Subcutaneous abdominal adipose tissue (tissue), 5 donors: ENCODE data around the gene RNF13.
A peak's percentile ranks its signal among the peaks of the same experiment; 100 is the strongest.

Source experiments
- H3K27ac ChIP-seq: one replicate; pipeline ENCODE4 v1.7.0; 2013; ENCODE audit warnings: low read depth, mild to moderate bottlenecking, inconsistent platforms, low read length, moderate library complexity
- H3K27me3 ChIP-seq, 5 donors: one replicate each; pipeline ENCODE4 v1.7.0; 2013; ENCODE audit warnings: low read length in 5 of 5, inconsistent platforms in 1 of 5; ENCODE audit not compliant: control insufficient read depth in 5 of 5, insufficient read depth in 4 of 5
- H3K36me3 ChIP-seq, 5 donors: one replicate each; pipeline ENCODE4 v1.7.0; 2013; ENCODE audit warnings: low read length in 5 of 5; ENCODE audit not compliant: control insufficient read depth in 5 of 5, insufficient read depth in 5 of 5
- H3K4me1 ChIP-seq, 5 donors: one replicate each; pipeline ENCODE4 v1.7.0; 2013; ENCODE audit warnings: low read length in 5 of 5, mild to moderate bottlenecking in 3 of 5, moderate library complexity in 1 of 5; ENCODE audit not compliant: control insufficient read depth in 5 of 5, insufficient read depth in 5 of 5
- H3K4me3 ChIP-seq, 5 donors: one replicate each; pipeline ENCODE4 v1.7.0; 2013; ENCODE audit warnings: low read length in 5 of 5, low read depth in 1 of 5
- H3K9ac ChIP-seq, 5 donors: one replicate each; pipeline ENCODE4 v1.7.0; 2013; ENCODE audit warnings: low read length in 5 of 5, mild to moderate bottlenecking in 4 of 5, moderate library complexity in 3 of 5
- H3K9me3 ChIP-seq, 5 donors: one replicate each; pipeline ENCODE4 v1.7.0; 2013; ENCODE audit warnings: low read length in 5 of 5; ENCODE audit not compliant: control insufficient read depth in 5 of 5
- donor health status: healthy.
- donor health status: healthy.
- donor health status: healthy.
- donor health status: healthy.
- donor health status: healthy.

The RNF13 gene

GRCh38 chr3:149801195-149801594 lies 11.8 kb upstream of the RNF13 start:
- no peaks in the 10 kb centered on the region for H3K4me1 ChIP-seq
- no peaks in the 10 kb centered on the region for H3K27me3 ChIP-seq
- H3K27ac ChIP-seq: no peak overlapping the region
- H3K36me3 ChIP-seq: no peaks in the 10 kb centered on the region
- no peaks in the 10 kb centered on the region for H3K9me3 ChIP-seq
- no peak overlapping the region for H3K4me3 ChIP-seq
- no peak overlapping the region for H3K9ac ChIP-seq

- Histone ChIP-seq H3K27ac (no peak overlapping the region), H3K27me3 (no peaks in the 10 kb centered on the region), H3K9ac (no peak overlapping the region), H3K4me3 (no peak overlapping the region), H3K4me1 (no peaks in the 10 kb centered on the region), H3K9me3 (no peaks in the 10 kb centered on the region), H3K36me3 (no peaks in the 10 kb centered on the region)
Measured at GRCh38 chr3:149801639-149802038, 11.4 kb upstream of the RNF13 start.

- peaks cover 0 to 2% (median 0%) of the 10 kb centered on the region in 5 donors for H3K4me1 ChIP-seq
- no peak overlapping the region for H3K9ac ChIP-seq
Measured at GRCh38 chr3:149806171-149806778, 6.7 kb upstream of the RNF13 start.

GRCh38 chr3:149808209-149808829 lies 4.7 kb upstream of the RNF13 start:
- Histone ChIP-seq H3K27me3 (no peaks in the 10 kb centered on the region), H3K9ac (no peak overlapping the region), H3K27ac (no peak overlapping the region), H3K4me1 (peaks cover 0 to 11% (median 6%) of the 10 kb centered on the region in 5 donors), H3K9me3 (no peaks in the 10 kb centered on the region), H3K4me3 (no peak overlapping the region), H3K36me3 (no peaks in the 10 kb centered on the region)

More at GRCh38 chr3:149806171-149806778, 6.7 kb upstream of the RNF13 start:
- Histone ChIP-seq H3K9me3 (no peaks in the 10 kb centered on the region), H3K4me3 (no peak overlapping the region), H3K27me3 (no peaks in the 10 kb centered on the region), H3K36me3 (no peaks in the 10 kb centered on the region), H3K27ac (no peak overlapping the region)

GRCh38 chr3:149809699-149810098 lies 3.3 kb upstream of the RNF13 start:
- Histone ChIP-seq H3K4me1 (peaks cover 0 to 24% (median 19%) of the 10 kb centered on the region in 5 donors), H3K9ac (no peak overlapping the region), H3K4me3 (no peak overlapping the region), H3K27ac (no peak overlapping the region), H3K9me3 (no peaks in the 10 kb centered on the region), H3K36me3 (no peaks in the 10 kb centered on the region), H3K27me3 (no peaks in the 10 kb centered on the region)

GRCh38 chr3:149810846-149811245 lies 2.2 kb upstream of the RNF13 start:
- no peak overlapping the region for H3K27ac ChIP-seq
- no peak overlapping the region for H3K4me3 ChIP-seq
- H3K36me3 ChIP-seq: no peaks in the 10 kb centered on the region
- H3K9ac ChIP-seq: no peak overlapping the region
- peaks cover 0 to 33% (median 30%) of the 10 kb centered on the region in 5 donors for H3K4me1 ChIP-seq
- no peaks in the 10 kb centered on the region for H3K9me3 ChIP-seq
- no peaks in the 10 kb centered on the region for H3K27me3 ChIP-seq

GRCh38 chr3:149812165-149812605 lies 830 bp upstream of the RNF13 start:
- Histone ChIP-seq H3K9me3 (no peaks in the 10 kb centered on the region), H3K4me3 (peak overlapping the region in 4 of 5 donors; percentile 88 to 94 (median 90)), H3K36me3 (no peaks in the 10 kb centered on the region), H3K4me1 (peaks cover 0 to 38% (median 35%) of the 10 kb centered on the region in 5 donors), H3K27ac (peak overlapping the region; percentile 99), H3K27me3 (no peaks in the 10 kb centered on the region), H3K9ac (peak overlapping the region; percentile 92 to 97 (median 94))

- H3K4me3 ChIP-seq: peak overlapping the region; percentile 88 to 97 (median 90)
- no peaks in the 10 kb centered on the region for H3K27me3 ChIP-seq
- H3K9me3 ChIP-seq: no peaks in the 10 kb centered on the region
- peaks cover 0 to 41% (median 38%) of the 10 kb centered on the region in 5 donors for H3K4me1 ChIP-seq
- H3K9ac ChIP-seq: peak overlapping the region; percentile 92 to 97 (median 94)
- no peaks in the 10 kb centered on the region for H3K36me3 ChIP-seq
- H3K27ac ChIP-seq: peak overlapping the region; percentile 99
Measured at GRCh38 chr3:149813367-149814281, 609 bp downstream of the RNF13 start.

- no peaks in the 10 kb centered on the region for H3K9me3 ChIP-seq
- H3K36me3 ChIP-seq: no peaks in the 10 kb centered on the region
- H3K4me1 ChIP-seq: peaks cover 0 to 41% (median 38%) of the 10 kb centered on the region in 5 donors
- H3K27me3 ChIP-seq: no peaks in the 10 kb centered on the region
- no peak overlapping the region for H3K27ac ChIP-seq
- peak overlapping the region in 3 of 5 donors; percentile 33 to 92 (median 39) for H3K9ac ChIP-seq
- peak overlapping the region in 3 of 5 donors; percentile 26 to 90 (median 90) for H3K4me3 ChIP-seq
Measured at GRCh38 chr3:149815321-149815720, 2.3 kb downstream of the RNF13 start.
